ENCODE data around the gene EPN2.

EPN2 gene

DNA sequence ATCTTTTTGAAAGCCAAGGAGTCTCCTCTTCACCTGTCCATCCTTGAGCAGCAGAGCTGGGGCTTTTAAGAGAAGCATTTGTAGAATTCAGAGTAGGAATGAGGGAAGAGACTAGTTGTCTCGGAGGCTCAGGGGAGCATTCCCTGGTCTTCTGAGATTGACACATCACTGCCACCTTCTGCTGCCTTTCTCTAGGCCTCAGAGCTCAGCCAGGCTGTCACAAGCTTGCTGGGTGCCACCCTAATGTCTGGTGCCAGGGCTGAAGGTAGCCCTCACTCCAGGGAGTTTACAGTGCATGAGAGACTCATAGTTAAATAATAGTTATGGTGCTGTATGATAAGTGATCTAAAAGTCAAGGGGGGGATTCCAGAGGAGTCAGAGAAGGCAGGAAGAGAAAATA, 85.7 kb downstream of the EPN2 start:
- Histone ChIP-seq H3K27me3 (ENCODE audit: control insufficient read depth, insufficient read depth, low read length) (no peaks in the 10 kb centered on the region), H3K36me3 (ENCODE audit: control insufficient read depth, insufficient read depth, low read length) (no peaks in the 10 kb centered on the region)

GRCh38 chr17:19325542-19325941, 88.4 kb downstream of the EPN2 start:
- no peaks in the 10 kb centered on the region for H3K27me3 ChIP-seq (ENCODE audit: control insufficient read depth, insufficient read depth, low read length)
- H3K9ac ChIP-seq (ENCODE audit: low read length), result no peak overlapping the region
- H3K36me3 ChIP-seq (ENCODE audit: control insufficient read depth, insufficient read depth, low read length), result peaks cover 4% of the 10 kb centered on the region

More for the DNA sequence above, 85.7 kb downstream of the EPN2 start:
- Histone ChIP-seq H3K9ac (ENCODE audit: low read length) (no peak overlapping the region), H3K9me3 (ENCODE audit: control insufficient read depth, low read length) (peaks cover 5% of the 10 kb centered on the region), H3K4me3 (ENCODE audit: low read length) (no peak overlapping the region), H3K4me1 (ENCODE audit: control insufficient read depth, insufficient read depth, low read length) (no peaks in the 10 kb centered on the region)

GRCh38 chr17:19327031-19327783, 90.0 kb downstream of the EPN2 start:
- H3K9me3 ChIP-seq (ENCODE audit: control insufficient read depth, low read length), result peaks cover 5% of the 10 kb centered on the region
- H3K27me3 ChIP-seq (ENCODE audit: control insufficient read depth, insufficient read depth, low read length), result no peaks in the 10 kb centered on the region
- H3K36me3 ChIP-seq (ENCODE audit: control insufficient read depth, insufficient read depth, low read length), result peaks cover 4% of the 10 kb centered on the region
- H3K4me3 ChIP-seq (ENCODE audit: low read length), result no peak overlapping the region
- H3K9ac ChIP-seq (ENCODE audit: low read length), result no peak overlapping the region
- no peaks in the 10 kb centered on the region for H3K4me1 ChIP-seq (ENCODE audit: control insufficient read depth, insufficient read depth, low read length)

More at GRCh38 chr17:19325542-19325941, 88.4 kb downstream of the EPN2 start:
- H3K4me3 ChIP-seq (ENCODE audit: low read length), result no peak overlapping the region
- H3K9me3 ChIP-seq (ENCODE audit: control insufficient read depth, low read length), result peaks cover 5% of the 10 kb centered on the region
- H3K4me1 ChIP-seq (ENCODE audit: control insufficient read depth, insufficient read depth, low read length), result no peaks in the 10 kb centered on the region

DNA sequence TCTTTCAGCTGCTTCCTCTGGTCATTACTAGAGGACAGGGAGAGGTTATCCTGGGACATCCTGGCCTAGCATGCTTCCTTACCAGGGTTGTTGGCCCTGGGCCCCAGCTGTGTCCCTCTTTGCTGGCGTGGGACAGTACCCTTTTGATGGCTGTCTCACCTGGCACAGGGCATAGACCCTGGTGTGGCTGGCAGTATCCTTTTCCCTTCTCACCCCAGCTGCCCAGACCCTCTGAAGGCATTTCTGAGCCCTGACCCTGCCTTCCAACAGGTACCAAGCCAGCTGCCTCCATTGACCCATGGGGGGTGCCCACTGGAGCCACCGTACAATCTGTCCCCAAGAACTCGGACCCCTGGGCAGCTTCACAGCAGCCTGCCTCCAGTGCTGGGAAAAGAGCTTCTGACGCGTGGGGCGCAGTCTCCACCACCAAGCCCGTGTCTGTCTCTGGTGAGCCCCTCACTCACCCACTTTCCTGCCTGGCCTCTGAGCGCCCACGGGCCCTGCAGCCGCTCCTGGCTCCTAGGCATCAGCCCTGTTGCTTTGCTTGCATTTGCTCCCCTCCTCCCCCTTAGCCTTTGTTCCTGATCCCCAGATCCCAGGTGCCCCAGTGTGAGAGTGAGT, 91.4 kb downstream of the EPN2 start:
- Histone ChIP-seq H3K36me3 (ENCODE audit: control insufficient read depth, insufficient read depth, low read length) (peaks cover 4% of the 10 kb centered on the region), H3K9me3 (ENCODE audit: control insufficient read depth, low read length) (peaks cover 5% of the 10 kb centered on the region), H3K4me1 (ENCODE audit: control insufficient read depth, insufficient read depth, low read length) (no peaks in the 10 kb centered on the region), H3K4me3 (ENCODE audit: low read length) (no peak overlapping the region), H3K27me3 (ENCODE audit: control insufficient read depth, insufficient read depth, low read length) (no peaks in the 10 kb centered on the region), H3K9ac (ENCODE audit: low read length) (no peak overlapping the region)

DNA sequence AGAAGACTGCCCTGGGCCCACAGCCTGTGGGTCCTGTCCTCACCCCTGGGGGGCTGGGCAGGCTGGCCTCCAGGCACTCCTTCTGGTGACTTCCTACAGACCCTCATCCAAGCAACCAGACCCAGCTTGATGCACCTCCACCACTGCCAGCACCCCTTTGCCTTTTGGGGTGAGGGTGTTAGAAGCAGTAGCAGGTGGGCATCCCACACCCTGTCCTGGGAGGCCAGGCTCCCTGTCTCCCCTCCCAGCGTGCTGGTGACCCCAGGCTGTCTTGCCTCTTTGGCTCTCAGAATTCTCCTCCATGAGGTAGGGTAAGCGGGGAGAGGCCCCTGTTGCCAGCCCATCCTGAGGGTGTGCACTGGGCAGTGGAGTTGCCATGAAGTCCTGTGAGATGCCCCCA, 92.0 kb downstream of the EPN2 start:
- H3K27me3 ChIP-seq (ENCODE audit: control insufficient read depth, insufficient read depth, low read length), result no peaks in the 10 kb centered on the region
- H3K4me3 ChIP-seq (ENCODE audit: low read length), result no peak overlapping the region
- no peak overlapping the region for H3K9ac ChIP-seq (ENCODE audit: low read length)
- no peaks in the 10 kb centered on the region for H3K4me1 ChIP-seq (ENCODE audit: control insufficient read depth, insufficient read depth, low read length)
- peaks cover 5% of the 10 kb centered on the region for H3K9me3 ChIP-seq (ENCODE audit: control insufficient read depth, low read length)
- peaks cover 4% of the 10 kb centered on the region for H3K36me3 ChIP-seq (ENCODE audit: control insufficient read depth, insufficient read depth, low read length)

DNA sequence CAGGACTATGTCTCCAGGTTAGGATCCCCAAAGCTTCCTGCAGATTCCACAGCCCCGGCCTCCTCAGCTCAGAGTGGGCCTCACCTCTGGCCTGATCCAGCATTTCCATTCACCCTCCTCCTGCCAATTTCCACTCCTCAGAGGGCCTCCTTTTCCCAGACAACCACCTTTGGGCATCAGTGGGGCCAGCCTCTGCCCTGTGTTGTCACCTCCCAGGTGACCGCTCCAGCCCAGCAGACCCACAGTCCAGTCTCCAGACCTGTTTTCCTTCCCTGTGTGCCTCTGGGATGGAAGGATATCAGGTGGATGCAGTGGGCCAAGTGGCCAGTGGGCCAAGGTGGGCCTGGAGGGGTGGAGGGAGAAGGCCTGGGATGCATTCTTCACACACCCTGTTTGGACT, 92.7 kb downstream of the EPN2 start:
- Histone ChIP-seq H3K36me3 (ENCODE audit: control insufficient read depth, insufficient read depth, low read length) (peaks cover 4% of the 10 kb centered on the region), H3K9ac (ENCODE audit: low read length) (no peak overlapping the region), H3K27me3 (ENCODE audit: control insufficient read depth, insufficient read depth, low read length) (no peaks in the 10 kb centered on the region), H3K9me3 (ENCODE audit: control insufficient read depth, low read length) (peaks cover 5% of the 10 kb centered on the region), H3K4me1 (ENCODE audit: control insufficient read depth, insufficient read depth, low read length) (no peaks in the 10 kb centered on the region), H3K4me3 (ENCODE audit: low read length) (no peak overlapping the region)

DNA sequence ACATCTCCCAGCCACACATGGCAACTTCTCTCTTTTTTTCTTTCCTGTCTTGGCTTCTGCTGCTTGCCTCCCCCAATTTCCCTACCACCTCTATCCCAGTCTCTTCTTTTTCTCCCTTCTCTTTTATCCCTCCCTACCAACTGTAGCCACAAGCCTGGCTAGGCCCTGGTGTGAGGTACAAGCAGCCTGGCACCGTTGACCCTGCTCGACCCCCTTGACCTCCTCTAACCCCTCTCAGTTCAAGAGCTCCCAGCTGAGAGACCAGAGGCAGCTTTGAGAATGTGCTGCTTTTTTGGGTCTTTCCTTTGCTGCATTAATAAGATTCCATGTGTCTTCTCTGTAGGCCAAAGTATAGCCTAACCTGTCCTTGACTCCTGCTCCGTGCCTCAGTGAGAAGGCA, 93.1 kb downstream of the EPN2 start:
- no peaks in the 10 kb centered on the region for H3K27me3 ChIP-seq (ENCODE audit: control insufficient read depth, insufficient read depth, low read length)

GRCh38 chr17:19331134-19331533, 94.0 kb downstream of the EPN2 start:
- Histone ChIP-seq H3K27me3 (ENCODE audit: control insufficient read depth, insufficient read depth, low read length) (no peaks in the 10 kb centered on the region), H3K9me3 (ENCODE audit: control insufficient read depth, low read length) (no peaks in the 10 kb centered on the region), H3K4me3 (ENCODE audit: low read length) (no peak overlapping the region), H3K4me1 (ENCODE audit: control insufficient read depth, insufficient read depth, low read length) (no peaks in the 10 kb centered on the region), H3K9ac (ENCODE audit: low read length) (no peak overlapping the region), H3K36me3 (ENCODE audit: control insufficient read depth, insufficient read depth, low read length) (peaks cover 4% of the 10 kb centered on the region)

More for the DNA sequence above, 93.1 kb downstream of the EPN2 start:
- H3K36me3 ChIP-seq (ENCODE audit: control insufficient read depth, insufficient read depth, low read length), result peaks cover 4% of the 10 kb centered on the region
- peaks cover 2% of the 10 kb centered on the region for H3K9me3 ChIP-seq (ENCODE audit: control insufficient read depth, low read length)
- H3K9ac ChIP-seq (ENCODE audit: low read length), result no peak overlapping the region
- H3K4me1 ChIP-seq (ENCODE audit: control insufficient read depth, insufficient read depth, low read length), result no peaks in the 10 kb centered on the region
- no peak overlapping the region for H3K4me3 ChIP-seq (ENCODE audit: low read length)

DNA sequence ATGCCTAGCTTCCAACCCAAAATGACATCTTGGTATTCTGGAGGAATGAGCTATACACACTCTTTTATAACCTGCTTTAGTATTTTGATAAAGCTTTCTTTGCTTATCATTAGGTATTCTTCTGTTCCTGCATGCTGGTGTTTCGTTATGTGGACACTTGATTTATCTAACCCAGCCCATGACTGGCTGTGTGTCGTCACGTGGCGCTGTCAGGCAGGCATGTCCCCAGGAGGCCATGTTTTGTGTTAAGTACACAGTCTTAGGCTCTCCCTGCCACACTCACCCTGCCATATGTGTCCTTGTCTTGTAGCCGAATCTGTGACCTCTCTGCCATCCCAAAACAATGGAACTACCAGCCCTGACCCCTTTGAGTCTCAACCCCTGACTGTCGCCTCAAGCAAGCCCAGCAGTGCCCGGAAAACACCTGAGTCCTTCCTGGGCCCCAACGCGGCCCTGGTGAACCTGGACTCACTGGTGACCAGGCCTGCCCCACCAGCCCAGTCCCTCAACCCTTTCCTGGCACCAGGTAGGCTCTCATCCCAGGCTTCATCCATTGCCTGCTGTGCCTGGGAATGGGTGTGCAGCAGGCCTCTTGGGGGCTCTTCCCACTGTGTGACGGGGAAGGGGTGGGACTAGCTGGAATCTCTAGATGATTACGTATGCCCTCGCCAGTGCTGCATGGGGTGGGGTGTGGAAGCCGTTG, 94.5 kb downstream of the EPN2 start:
- no peaks in the 10 kb centered on the region for H3K27me3 ChIP-seq (ENCODE audit: control insufficient read depth, insufficient read depth, low read length)
- H3K9me3 ChIP-seq (ENCODE audit: control insufficient read depth, low read length), result no peaks in the 10 kb centered on the region
- no peak overlapping the region for H3K9ac ChIP-seq (ENCODE audit: low read length)
- H3K4me1 ChIP-seq (ENCODE audit: control insufficient read depth, insufficient read depth, low read length), result no peaks in the 10 kb centered on the region
- H3K36me3 ChIP-seq (ENCODE audit: control insufficient read depth, insufficient read depth, low read length), result peaks cover 4% of the 10 kb centered on the region
- H3K4me3 ChIP-seq (ENCODE audit: low read length), result no peak overlapping the region

GRCh38 chr17:19332371-19333131, 95.4 kb downstream of the EPN2 start:
- Histone ChIP-seq H3K9me3 (ENCODE audit: control insufficient read depth, low read length) (no peaks in the 10 kb centered on the region), H3K27me3 (ENCODE audit: control insufficient read depth, insufficient read depth, low read length) (no peaks in the 10 kb centered on the region), H3K9ac (ENCODE audit: low read length) (no peak overlapping the region), H3K4me3 (ENCODE audit: low read length) (no peak overlapping the region), H3K36me3 (ENCODE audit: control insufficient read depth, insufficient read depth, low read length) (peaks cover 4% of the 10 kb centered on the region), H3K4me1 (ENCODE audit: control insufficient read depth, insufficient read depth, low read length) (no peaks in the 10 kb centered on the region)

- Histone ChIP-seq H3K9ac (ENCODE audit: low read length) (no peak overlapping the region), H3K4me3 (ENCODE audit: low read length) (no peak overlapping the region), H3K9me3 (ENCODE audit: control insufficient read depth, low read length) (no peaks in the 10 kb centered on the region), H3K4me1 (ENCODE audit: control insufficient read depth, insufficient read depth, low read length) (peaks cover 3% of the 10 kb centered on the region), H3K27me3 (ENCODE audit: control insufficient read depth, insufficient read depth, low read length) (no peaks in the 10 kb centered on the region), H3K36me3 (ENCODE audit: control insufficient read depth, insufficient read depth, low read length) (peaks cover 4% of the 10 kb centered on the region)
Observed at GRCh38 chr17:19333132-19333440, 95.9 kb downstream of the EPN2 start.
